GM10248 (cell line): ENCODE data around the gene DISC1.

Source experiments
- CTCF ChIA-PET: fragments of 300-600 bp; sonication (Branson Sonifier 250); formaldehyde crosslinking; extraction: SDS; loops from one replicate; lab custom pipeline; 2021; ENCODE audit warnings: antibody characterized with exemption; lab: Yijun Ruan, JAX
- POLR2A ChIA-PET: fragments of 350-650 bp; sonication (Branson Sonifier 250); formaldehyde crosslinking; extraction: SDS; loops from one replicate; lab custom pipeline; 2020; ENCODE audit warnings: antibody characterized with exemption; lab: Yijun Ruan, JAX
- DNase-seq: peaks from one replicate; pipeline ENCODE4 v3.0.0; 2012; ENCODE audit errors: extremely low spot score
- TF ChIP-seq, protein P1 (sequence below): IDR thresholded peaks from 2 replicates; pipeline ENCODE4 v1.5.1; 2012; ENCODE audit warnings: mild to moderate bottlenecking, low read depth; ENCODE audit errors: extremely low read depth, missing control alignments, control extremely low read depth

The DISC1 gene

DNA sequence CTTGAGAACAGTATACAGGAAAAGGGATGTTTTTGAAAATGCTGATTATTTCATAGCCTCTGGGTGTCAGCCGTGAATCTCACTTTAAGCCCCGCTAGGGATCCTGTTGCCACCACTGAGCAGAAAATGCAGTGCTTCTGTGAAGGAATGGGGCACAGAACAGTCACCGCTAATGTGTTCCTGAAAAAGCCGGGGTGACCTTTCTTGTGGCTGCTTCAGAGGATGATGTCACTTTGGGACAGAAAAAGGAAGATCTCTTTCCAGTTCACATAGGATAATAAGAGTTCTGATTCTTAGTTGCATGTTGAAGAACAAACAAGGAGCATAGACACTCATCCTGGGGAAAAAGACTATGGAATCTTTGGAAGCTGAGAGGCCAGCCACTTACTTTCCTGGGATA is 349.6 kb downstream of the DISC1 start:
- POLR2A ChIA-PET, result no interaction called here
- CTCF ChIA-PET, result no interaction called here
- DNase-seq, result no peak
- TF ChIP-seq, protein P1, sequence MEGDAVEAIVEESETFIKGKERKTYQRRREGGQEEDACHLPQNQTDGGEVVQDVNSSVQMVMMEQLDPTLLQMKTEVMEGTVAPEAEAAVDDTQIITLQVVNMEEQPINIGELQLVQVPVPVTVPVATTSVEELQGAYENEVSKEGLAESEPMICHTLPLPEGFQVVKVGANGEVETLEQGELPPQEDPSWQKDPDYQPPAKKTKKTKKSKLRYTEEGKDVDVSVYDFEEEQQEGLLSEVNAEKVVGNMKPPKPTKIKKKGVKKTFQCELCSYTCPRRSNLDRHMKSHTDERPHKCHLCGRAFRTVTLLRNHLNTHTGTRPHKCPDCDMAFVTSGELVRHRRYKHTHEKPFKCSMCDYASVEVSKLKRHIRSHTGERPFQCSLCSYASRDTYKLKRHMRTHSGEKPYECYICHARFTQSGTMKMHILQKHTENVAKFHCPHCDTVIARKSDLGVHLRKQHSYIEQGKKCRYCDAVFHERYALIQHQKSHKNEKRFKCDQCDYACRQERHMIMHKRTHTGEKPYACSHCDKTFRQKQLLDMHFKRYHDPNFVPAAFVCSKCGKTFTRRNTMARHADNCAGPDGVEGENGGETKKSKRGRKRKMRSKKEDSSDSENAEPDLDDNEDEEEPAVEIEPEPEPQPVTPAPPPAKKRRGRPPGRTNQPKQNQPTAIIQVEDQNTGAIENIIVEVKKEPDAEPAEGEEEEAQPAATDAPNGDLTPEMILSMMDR, result no peak

DNA sequence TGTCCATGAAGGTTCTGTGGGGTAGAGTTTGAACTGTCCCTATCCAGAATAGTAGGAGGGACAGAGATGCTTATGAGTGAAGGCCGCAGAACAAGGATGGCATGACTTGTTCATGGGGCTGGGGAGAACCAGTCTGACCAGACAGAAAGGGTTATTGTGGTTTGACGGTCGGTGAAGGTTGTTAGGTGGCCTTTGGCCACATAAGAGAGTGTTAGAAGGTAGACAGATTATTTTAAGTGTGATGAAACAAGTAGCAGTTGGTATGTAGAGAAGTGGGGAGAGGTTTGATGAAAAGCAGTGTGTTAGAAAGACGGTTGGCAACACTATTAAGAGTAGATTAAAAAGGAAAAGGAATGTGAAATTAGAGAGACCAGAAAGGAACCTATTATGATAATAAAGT is 355.1 kb downstream of the DISC1 start:
- ChIA-PET CTCF (no interaction called here), POLR2A (no interaction called here)
- DNase-seq, result no peak
- TF ChIP-seq, protein P1, result no peak

DNA sequence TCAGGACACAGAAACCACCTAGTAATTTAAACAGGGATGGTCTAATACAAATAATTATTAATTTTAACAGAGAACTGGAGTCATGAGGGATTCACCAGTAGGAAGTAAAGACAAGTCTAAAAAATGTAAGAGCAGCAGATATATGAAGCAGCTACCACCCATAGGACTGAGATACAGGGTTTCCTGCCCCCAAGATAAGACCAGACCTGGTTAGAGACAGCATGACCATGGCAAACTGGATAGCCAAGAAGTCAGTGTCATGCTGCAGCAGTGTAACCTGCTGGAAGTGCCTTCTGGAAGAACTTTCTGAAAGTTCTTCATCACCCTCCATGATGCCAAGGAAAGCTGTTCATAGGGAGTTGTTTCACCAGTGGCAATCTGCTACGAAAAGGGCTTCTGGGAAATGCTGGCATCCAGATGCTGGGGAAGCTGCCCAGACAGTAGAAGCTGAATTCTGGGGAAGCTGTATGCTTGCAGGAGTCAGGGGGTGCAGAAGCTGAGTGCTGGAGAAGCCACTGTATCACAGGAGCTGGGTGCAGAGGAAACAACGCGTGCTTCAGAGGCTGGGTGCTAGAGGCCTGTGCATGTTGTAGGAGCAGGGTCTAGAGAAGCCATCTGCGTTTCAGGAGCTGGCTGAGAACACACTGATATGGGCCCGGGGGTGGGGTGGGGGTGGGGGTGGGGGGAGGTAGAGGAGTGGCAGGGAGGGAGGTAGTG is 356.4 kb downstream of the DISC1 start:
- ChIA-PET CTCF (no interaction called here), POLR2A (no interaction called here)
- TF ChIP-seq, protein P1, result no peak
- DNase-seq, result no peak

DNA sequence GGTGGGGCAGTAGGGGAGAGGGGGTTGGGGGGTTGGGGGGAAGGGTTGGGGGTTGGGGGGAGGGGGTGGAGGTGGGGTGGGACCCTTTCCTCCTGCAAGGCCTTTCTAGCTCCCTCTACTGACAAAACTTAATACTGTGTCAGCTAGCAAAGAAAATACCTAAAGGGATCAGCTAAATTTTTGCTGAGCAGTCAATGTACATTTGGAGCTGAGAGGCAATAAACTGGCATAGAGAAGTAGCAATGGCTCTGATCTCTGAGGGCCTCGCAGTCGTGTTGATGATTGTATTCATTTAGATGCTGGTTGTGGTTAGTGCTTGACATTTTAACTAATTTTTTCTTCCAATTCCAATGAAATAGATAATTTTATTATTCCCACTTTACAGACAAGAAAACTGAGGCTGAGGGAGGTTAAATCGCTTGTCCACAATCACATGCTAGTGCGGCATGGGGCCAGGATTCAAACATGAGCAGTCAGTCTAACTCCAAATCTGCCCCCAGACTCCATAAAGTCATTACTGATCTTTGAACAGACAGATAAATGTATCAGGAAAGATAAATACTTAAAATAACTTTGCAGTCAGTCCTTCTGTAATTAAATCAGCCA is 357.1 kb downstream of the DISC1 start:
- ChIA-PET CTCF (interaction anchor here (1.1 kb wide), 1 partner anchor 23 kb away, joined by 3 read pairs; no protein-coding TSS in a partner anchor), POLR2A (no interaction called here)
- TF ChIP-seq, protein P1, result no peak
- no peak for DNase-seq

DNA sequence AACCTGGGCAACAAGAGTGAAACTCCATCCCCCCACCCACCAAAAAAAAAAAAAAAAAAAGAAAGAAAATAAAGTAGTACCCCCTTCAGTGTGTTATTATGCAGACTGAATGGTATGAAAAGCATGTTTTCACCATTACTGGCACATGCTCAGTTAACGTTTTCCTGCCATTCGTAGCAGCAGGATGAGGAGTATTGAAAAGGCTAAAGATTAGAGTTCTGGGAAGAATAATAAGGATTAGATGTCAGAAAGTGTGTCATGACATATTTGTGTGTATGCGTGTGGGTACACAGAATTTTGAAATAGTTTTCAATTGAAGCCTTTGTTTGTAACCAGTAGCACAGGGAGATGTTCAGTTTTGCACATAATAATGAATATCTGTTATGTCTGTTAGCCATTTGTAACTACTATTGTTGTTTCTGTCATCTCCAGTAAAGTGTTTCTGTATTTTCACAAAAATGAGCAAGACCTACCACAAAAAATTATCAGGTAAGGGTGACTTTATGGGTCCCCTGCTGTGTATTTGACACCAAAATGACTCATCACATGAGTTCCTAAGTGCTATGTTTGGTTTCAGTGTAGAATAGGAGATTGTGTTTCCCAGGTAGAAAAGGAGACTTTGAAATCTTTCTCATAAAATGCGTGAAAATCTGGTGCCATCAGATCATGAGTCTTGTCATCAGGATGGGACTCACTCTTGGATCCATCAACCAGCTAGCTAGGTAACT is 358.9 kb downstream of the DISC1 start:
- TF ChIP-seq, protein P1, result no peak
- ChIA-PET POLR2A (no interaction called here), CTCF (no interaction called here)
- DNase-seq, result no peak

DNA sequence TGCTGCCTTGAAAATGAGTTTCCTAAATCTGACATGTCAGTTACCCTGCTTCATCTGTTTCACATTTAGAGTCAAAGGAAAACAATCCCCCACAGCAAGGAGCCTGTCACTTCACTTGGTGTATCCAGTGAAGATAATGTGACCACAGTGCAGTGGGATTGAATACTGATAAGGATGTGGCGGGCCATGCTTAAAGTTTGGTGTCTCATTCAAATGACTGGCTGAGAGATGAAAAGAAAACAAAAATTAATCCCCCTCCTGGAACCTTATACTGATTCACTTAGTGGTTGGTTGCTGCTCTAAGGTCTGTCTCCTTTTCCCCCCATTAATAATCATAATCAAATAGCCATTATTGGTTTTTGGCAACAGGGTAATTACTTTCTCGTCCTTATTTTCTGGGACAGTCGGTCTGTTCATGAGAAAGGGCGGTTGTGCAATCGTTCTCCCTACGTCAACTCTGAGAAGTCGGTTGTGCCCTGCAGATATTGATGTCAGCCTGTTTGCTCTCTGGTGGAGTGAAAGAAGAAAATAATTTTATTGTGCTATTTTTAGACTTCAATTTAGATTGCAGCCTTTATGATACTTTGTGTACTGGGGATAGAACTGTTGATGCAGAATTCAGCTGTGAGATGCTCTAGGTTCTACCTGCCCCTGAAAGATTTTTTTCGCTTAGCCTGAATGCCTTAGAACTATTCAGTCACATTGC is 360.2 kb downstream of the DISC1 start:
- TF ChIP-seq, protein P1, result no peak
- ChIA-PET POLR2A (no interaction called here), CTCF (no interaction called here)
- no peak for DNase-seq
